Testis (tissue), 3 donors: ENCODE measurements around the gene ABRACL. TPM values are rescaled to one million over a fixed set of nuclear protein-coding genes. Genes with fewer than 3 reads are reported as not detected.
A peak's percentile ranks its signal among the peaks of the same experiment; 100 is the strongest.

Experiments
- DNase-seq: peaks from one replicate; pipeline ENCODE4 v3.0.0-alpha.2; 2019
- H3K27ac ChIP-seq, 2 donors: fragments of 200-600 bp; sonication (generic); one replicate each; pipeline ENCODE4 v1.5.1; 2019
- H3K27me3 ChIP-seq: fragments of 200-600 bp; sonication (generic); one replicate; pipeline ENCODE4 v1.5.1; 2019
- H3K36me3 ChIP-seq: fragments of 200-600 bp; sonication (generic); one replicate; pipeline ENCODE4 v1.5.1; 2017; ENCODE audit warnings: low read depth; ENCODE audit errors: missing control alignments
- H3K4me1 ChIP-seq: fragments of 200-600 bp; sonication (generic); one replicate; pipeline ENCODE4 v1.5.1; 2019
- H3K4me3 ChIP-seq, 2 donors: fragments of 200-600 bp; sonication (generic); one replicate each; pipeline ENCODE4 v1.5.1; 2017 to 2019
- H3K9me3 ChIP-seq: fragments of 200-600 bp; sonication (generic); one replicate; pipeline ENCODE4 v1.5.1; 2017
- POLR2A ChIP-seq: fragments of 450-650 bp; IDR thresholded peaks from one replicate; pipeline ENCODE4 v1.6.1; 2017; ENCODE audit warnings: antibody characterized with exemption, mild to moderate bottlenecking, moderate library complexity
- WGBS, 2 donors: methylation state at CpG; one replicate each; pipeline ENCODE4 v1.1.5; 2018; 5-methylcytosine and 5-hydroxymethylcytosine counted together
- intact Hi-C: fragments of 100-400 bp; cut with DNase I; formaldehyde crosslinking; loops from one replicate; pipeline ENCODE4 v1.15.1; 2023; ENCODE audit warnings: low total_unique reads
- polyA plus RNA-seq: library from polyadenylated mRNA; stranded (reverse); fragments of 350-450 nt; fragmentation: Illumina TruSeq; extraction: RNeasy Lipid Tissue Mini Kit (QIAGEN cat#74804); gene quantifications from one replicate; pipeline ENCODE4 v1.2.3, GENCODE V29; 2014; ENCODE audit warnings: low read depth, low replicate concordance; ENCODE audit not compliant: insufficient read depth
- total RNA-seq, 2 donors: library from RNA; depleted of rRNA; stranded (reverse); fragments of >200 nt; gene quantifications; one replicate each; pipeline ENCODE4 v1.2.3, GENCODE V29; 2016
- TF ChIP-seq, protein P1 (sequence below), 3 experiments: fragments of 450-650 bp in 2 of 3; fragments of 200-600 bp in 1 of 3; sonication (generic) in 1 of 3; IDR thresholded peaks; one replicate each; pipeline ENCODE4 v1.5.1; 2016 to 2019; ENCODE audit warnings: antibody characterized with exemption in 3 of 3, mild to moderate bottlenecking in 2 of 3, moderate library complexity in 1 of 3

Gene ABRACL
- total and polyA plus RNA-seq, 3 donors from 2014 or later = 43.5 to 60.3 (median 59.5) TPM

DNA sequence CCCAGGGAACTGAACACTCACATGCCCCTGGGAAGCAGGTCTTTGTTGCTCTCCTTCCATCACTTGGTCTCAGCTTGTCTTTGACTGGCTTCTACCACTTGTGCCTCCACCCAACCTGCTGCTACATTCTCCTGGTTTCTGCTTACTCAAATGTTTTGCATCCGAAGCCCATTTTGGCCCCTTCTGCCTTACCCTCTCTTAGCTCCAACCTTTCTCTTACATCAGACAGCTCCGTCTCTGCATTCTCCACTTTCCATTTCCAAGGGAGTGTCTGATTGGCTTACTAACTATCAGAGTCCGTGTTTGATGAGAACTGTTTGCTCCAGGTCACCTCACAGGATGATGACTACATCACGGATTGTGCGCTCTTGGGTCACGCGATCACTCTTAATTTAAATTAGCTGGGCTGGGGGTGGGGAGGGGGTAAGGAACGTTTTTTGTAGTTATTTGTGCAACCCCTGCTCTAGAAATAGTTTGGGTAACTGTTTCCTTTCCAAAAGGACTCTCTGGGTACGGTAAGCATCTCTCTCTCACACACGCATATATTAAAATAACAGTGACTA, 844 bp upstream of the ABRACL start:
- intact Hi-C loops = no loop called here
- DNase-seq = peak; percentile 46
- no peaks in the 10 kb centered on the region for H3K27me3 ChIP-seq

DNA sequence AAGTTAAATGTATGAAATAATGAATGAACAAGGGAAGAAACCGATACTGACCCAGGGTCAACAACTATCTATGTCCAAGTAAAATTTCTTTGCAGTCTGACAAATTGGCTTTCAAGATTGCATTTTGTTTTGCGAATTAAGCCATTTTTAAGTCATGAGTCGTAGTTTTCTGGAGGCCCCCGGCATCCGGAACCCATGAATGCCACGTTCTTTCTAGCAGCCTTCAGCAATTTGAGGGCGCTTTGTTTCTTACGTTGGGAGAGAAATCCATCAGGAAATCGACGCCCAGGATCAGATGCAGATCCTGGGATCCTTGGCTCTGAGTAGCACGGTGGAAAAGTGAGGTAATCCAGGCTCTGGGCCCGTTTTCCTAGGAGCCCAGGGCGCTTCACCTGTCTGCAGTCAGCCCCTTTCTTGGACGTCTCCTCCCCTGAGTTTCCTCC, 309 bp upstream of the ABRACL start:
- intact Hi-C loops = no loop called here
- Histone ChIP-seq H3K4me3 (peak overlapping the region; percentile 70 to 79), H3K36me3 (no peaks in the 10 kb centered on the region), H3K27me3 (no peaks in the 10 kb centered on the region), H3K9me3 (no peaks in the 10 kb centered on the region), H3K27ac (peak overlapping the region; percentile 70 to 81), H3K4me1 (peaks cover 11% of the 10 kb centered on the region)
- 0 to 2% methylated on average over 14 of the region's 14 CpGs for WGBS, 2 donors
- DNase-seq = no peak
- TF ChIP-seq POLR2A = no peak
- TF ChIP-seq, protein P1, sequence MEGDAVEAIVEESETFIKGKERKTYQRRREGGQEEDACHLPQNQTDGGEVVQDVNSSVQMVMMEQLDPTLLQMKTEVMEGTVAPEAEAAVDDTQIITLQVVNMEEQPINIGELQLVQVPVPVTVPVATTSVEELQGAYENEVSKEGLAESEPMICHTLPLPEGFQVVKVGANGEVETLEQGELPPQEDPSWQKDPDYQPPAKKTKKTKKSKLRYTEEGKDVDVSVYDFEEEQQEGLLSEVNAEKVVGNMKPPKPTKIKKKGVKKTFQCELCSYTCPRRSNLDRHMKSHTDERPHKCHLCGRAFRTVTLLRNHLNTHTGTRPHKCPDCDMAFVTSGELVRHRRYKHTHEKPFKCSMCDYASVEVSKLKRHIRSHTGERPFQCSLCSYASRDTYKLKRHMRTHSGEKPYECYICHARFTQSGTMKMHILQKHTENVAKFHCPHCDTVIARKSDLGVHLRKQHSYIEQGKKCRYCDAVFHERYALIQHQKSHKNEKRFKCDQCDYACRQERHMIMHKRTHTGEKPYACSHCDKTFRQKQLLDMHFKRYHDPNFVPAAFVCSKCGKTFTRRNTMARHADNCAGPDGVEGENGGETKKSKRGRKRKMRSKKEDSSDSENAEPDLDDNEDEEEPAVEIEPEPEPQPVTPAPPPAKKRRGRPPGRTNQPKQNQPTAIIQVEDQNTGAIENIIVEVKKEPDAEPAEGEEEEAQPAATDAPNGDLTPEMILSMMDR (IDR thresholded peaks at IDR 0.05) = no peak

More for the DNA sequence above, 844 bp upstream of the ABRACL start:
- 18 to 23% methylated on average over 10 of the region's 10 CpGs for WGBS, 2 donors
- peak overlapping the region in 1 of 2 donors; percentile 79 for H3K4me3 ChIP-seq
- no peaks in the 10 kb centered on the region for H3K9me3 ChIP-seq
- H3K27ac ChIP-seq = peak overlapping the region in 1 of 2 donors; percentile 81
- TF ChIP-seq, protein P1 (IDR thresholded peaks at IDR 0.05) = no peak
- no peak for TF ChIP-seq POLR2A
- H3K4me1 ChIP-seq = peaks cover 10% of the 10 kb centered on the region
- no peaks in the 10 kb centered on the region for H3K36me3 ChIP-seq

DNA sequence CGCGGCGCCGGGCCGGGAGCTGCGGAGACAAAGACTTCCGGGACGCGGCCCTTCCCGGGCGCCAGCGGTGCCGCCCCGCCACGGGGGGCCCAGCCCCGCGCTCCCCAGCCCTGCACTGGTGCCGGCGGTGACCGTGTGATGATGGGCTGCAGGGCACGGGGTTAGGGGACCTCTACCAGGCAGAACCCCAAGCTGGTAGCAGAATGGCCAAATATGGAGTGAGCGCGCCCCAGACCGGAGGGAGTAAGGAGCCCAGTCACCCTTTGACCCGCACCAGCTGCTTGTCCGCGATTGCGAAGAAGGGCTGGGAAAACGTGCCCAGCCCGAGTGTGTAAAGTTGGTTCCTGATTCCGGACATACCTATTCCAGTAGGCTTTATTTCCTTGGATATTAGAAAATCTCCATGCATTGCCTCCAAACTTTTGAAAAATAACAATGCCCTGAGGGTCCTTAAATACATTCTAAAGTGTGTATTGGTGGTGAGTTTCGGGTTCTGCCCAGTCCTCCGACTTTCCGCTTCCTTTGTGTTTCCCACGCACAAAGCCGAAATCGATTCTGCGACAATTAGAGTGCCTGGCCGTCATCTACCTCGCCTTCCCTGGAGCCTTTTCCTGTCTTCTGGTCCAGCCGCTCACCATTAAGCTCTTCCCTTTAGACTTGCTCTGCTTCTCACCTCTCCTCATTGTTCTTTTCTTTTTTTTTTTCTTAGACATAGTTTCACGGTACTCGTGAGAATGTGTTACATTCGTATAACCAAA, 1.1 kb downstream of the ABRACL start:
- Histone ChIP-seq H3K27ac (peak overlapping the region; percentile 70 to 81), H3K4me1 (peaks cover 12% of the 10 kb centered on the region), H3K36me3 (no peaks in the 10 kb centered on the region), H3K4me3 (peak overlapping the region; percentile 70 to 79), H3K9me3 (no peaks in the 10 kb centered on the region), H3K27me3 (no peaks in the 10 kb centered on the region)
- WGBS, 2 donors = 5 to 6% methylated on average over 33 to 38 of the region's 44 CpGs
- intact Hi-C loops = no loop called here
- TF ChIP-seq, protein P1 (IDR thresholded peaks at IDR 0.05) = no peak
- TF ChIP-seq POLR2A = no peak
- peak; percentile 73 for DNase-seq

- H3K9me3 ChIP-seq = no peaks in the 10 kb centered on the region
- intact Hi-C loops = no loop called here
- H3K27me3 ChIP-seq = no peaks in the 10 kb centered on the region
- H3K27ac ChIP-seq = peak overlapping the region in 1 of 2 donors; percentile 81
- H3K4me1 ChIP-seq = peaks cover 12% of the 10 kb centered on the region
- TF ChIP-seq POLR2A = no peak
- TF ChIP-seq, protein P1 (IDR thresholded peaks at IDR 0.05) = no peak
- H3K36me3 ChIP-seq = no peaks in the 10 kb centered on the region
- DNase-seq = no peak
- peak overlapping the region in 1 of 2 donors; percentile 79 for H3K4me3 ChIP-seq
- WGBS, 2 donors = 37 to 42% methylated on average over 9 of the region's 9 CpGs
Measured at GRCh38 chr6:139030228-139030963, 1.9 kb downstream of the ABRACL start.
